ENCODE measurements around the gene EVA1C. TPM values are rescaled to one million over a fixed set of nuclear protein-coding genes. Genes with fewer than 3 reads are reported as not detected.
"Not testable (repeated sequence)": the region's sequence is repeated elsewhere in the genome, so short reads cannot be mapped to it uniquely, and the experiment has no call there.

Gene EVA1C
- polyA plus RNA-seq, 1 experiment: 5.7 TPM

DNA sequence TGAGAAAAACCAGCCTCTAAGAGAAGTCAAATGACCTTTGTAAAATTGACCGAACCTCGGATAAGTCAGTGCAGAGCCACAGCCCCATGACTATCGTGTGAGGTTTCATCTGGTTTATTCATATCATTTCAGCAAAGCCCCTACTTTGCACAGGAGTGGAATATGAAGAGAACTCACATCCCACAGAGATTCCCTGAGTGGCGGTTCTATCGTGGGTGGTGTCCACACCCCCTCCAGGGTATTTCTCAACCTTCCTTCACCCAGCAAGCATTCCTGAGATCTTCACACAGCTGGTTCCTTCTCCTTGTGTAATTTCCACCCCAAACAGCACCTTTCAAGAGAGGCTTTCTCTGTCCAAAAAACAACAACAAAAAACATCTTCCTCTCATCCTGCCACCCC, 47.5 kb downstream of the EVA1C start:
- no peaks in the 10 kb centered on the region for H3K27me3 ChIP-seq (ENCODE audit: control insufficient read depth, insufficient read depth, low read length)
- ChIA-PET POLR2A (no interaction called here), CTCF (no interaction called here)
- no peak overlapping the region for H3K27ac ChIP-seq (ENCODE audit: low read depth, low read length)
- DNase-seq (ENCODE audit: low read depth, low spot score): no peak
- TF ChIP-seq, protein P1, sequence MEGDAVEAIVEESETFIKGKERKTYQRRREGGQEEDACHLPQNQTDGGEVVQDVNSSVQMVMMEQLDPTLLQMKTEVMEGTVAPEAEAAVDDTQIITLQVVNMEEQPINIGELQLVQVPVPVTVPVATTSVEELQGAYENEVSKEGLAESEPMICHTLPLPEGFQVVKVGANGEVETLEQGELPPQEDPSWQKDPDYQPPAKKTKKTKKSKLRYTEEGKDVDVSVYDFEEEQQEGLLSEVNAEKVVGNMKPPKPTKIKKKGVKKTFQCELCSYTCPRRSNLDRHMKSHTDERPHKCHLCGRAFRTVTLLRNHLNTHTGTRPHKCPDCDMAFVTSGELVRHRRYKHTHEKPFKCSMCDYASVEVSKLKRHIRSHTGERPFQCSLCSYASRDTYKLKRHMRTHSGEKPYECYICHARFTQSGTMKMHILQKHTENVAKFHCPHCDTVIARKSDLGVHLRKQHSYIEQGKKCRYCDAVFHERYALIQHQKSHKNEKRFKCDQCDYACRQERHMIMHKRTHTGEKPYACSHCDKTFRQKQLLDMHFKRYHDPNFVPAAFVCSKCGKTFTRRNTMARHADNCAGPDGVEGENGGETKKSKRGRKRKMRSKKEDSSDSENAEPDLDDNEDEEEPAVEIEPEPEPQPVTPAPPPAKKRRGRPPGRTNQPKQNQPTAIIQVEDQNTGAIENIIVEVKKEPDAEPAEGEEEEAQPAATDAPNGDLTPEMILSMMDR (IDR thresholded peaks at IDR 0.05; ENCODE audit: low read depth, low read length): no peak
- H3K4me3 ChIP-seq (ENCODE audit: low read depth, low read length): no peak overlapping the region
- H3K9me3 ChIP-seq (ENCODE audit: control insufficient read depth, insufficient read depth, low read length): no peaks in the 10 kb centered on the region; the same call in 1 of the 2 replicates

DNA sequence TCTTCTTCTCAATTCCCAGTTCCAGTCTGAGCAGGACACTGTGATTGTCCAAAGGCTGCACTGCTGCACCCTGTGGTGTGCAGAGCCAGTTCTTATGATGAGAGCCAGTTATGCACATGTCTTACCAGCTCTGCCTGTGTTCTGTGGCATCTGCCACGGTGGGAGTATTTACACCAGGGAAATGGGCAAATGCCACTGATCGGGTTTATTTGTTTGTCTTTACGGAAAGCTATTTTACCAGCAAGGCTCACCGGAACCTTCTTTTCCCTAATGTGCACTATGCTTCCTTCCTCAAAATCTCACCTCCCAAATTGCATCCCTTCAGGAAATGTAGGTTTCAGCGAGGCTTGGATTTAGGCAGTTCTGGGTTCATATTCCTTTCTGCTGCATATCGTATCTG, 49.0 kb downstream of the EVA1C start:
- CTCF ChIA-PET: no interaction called here

DNA sequence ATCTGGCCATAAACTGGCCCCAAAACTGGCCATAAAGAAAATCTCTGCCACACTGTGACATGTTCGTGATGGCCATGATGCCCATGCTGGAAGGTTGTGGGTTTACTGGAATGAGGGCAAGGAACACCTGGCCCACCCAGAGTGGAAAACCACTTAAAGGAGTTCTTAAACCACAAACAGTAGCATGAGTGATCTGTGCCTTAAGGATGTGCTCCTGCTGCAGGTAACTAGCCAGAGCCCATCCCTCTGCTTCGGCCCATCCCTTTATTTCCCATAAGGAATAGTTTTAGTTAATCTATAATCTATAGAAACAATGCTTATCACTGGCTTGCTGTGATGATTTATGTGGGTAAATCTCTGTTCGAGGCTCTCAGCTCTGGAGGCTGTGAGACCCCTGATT, 50.1 kb downstream of the EVA1C start:
- CTCF ChIA-PET: not testable (repeated sequence)

More for the DNA sequence above, 49.0 kb downstream of the EVA1C start:
- Histone ChIP-seq H3K9me3 (ENCODE audit: control insufficient read depth, insufficient read depth, low read length) (no peaks in the 10 kb centered on the region; the same call in 1 of the 2 replicates), H3K27ac (ENCODE audit: low read depth, low read length) (no peak overlapping the region), H3K27me3 (ENCODE audit: control insufficient read depth, insufficient read depth, low read length) (no peaks in the 10 kb centered on the region), H3K4me3 (ENCODE audit: low read depth, low read length) (no peak overlapping the region)
- POLR2A ChIA-PET: no interaction called here
- TF ChIP-seq, protein P1 (IDR thresholded peaks at IDR 0.05; ENCODE audit: low read depth, low read length): no peak
- no peak for DNase-seq (ENCODE audit: low read depth, low spot score)

DNA sequence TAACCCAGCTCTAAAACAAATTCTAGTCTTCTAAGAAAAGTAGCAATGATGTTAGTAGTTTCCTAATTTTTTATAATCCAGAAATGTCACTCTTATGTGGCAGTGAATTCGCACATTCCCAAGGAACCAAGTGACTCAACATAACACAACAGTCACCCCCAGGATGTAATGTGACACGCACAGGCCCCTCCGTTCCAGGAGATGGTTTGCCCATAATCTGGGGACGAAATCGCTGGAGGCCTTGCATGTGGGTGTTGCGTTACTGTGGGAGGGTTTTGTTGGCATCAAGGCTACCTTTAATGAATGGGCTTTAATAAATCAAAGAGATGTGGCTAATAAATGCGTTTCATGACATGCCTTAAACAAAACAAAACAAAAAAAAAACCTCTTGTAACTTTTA, 50.9 kb downstream of the EVA1C start:
- TF ChIP-seq, protein P1 (IDR thresholded peaks at IDR 0.05; ENCODE audit: low read depth, low read length): no peak
- H3K9me3 ChIP-seq (ENCODE audit: control insufficient read depth, insufficient read depth, low read length): no peaks in the 10 kb centered on the region; the same call in 1 of the 2 replicates
- ChIA-PET CTCF (no interaction called here), POLR2A (interaction anchor here (0.6 to 1.2 kb wide), 3 partner anchors 12 to 71 kb away, joined by 3 to 5 read pairs (median 3); no protein-coding TSS in a partner anchor)
- H3K27ac ChIP-seq (ENCODE audit: low read depth, low read length): peak overlapping the region; percentile 98
- DNase-seq (ENCODE audit: low read depth, low spot score): no peak
- no peak overlapping the region for H3K4me3 ChIP-seq (ENCODE audit: low read depth, low read length)
- H3K27me3 ChIP-seq (ENCODE audit: control insufficient read depth, insufficient read depth, low read length): no peaks in the 10 kb centered on the region

More for the DNA sequence above, 50.1 kb downstream of the EVA1C start:
- H3K9me3 ChIP-seq (ENCODE audit: control insufficient read depth, insufficient read depth, low read length); H3K27me3 ChIP-seq (ENCODE audit: control insufficient read depth, insufficient read depth, low read length); DNase-seq (ENCODE audit: low read depth, low spot score); H3K4me3 ChIP-seq (ENCODE audit: low read depth, low read length); H3K27ac ChIP-seq (ENCODE audit: low read depth, low read length); POLR2A ChIA-PET: not testable (repeated sequence)

DNA sequence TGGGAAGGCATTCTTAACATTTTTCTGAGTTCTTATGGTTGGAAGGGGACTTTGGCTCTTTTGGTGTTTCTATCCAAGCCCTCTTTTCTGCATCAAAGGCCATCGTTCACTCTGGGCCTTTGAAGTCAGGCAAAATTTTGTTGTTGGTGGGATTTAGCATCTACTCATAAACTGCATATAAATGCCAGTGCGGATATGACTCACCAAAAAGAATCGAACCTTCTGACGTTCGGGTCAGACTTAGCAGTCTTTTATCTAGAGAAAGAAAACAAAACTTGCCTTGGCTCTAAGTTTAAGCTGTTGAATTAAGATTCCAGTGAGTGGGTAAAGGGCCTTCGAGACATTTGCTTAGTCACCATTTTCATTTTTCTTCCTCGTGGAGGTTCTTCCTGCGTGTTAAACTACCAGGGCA, 51.4 kb downstream of the EVA1C start:
- H3K27me3 ChIP-seq (ENCODE audit: control insufficient read depth, insufficient read depth, low read length): no peaks in the 10 kb centered on the region
- ChIA-PET POLR2A (interaction anchor here (0.6 to 1.2 kb wide), 3 partner anchors 11 to 72 kb away, joined by 3 to 5 read pairs (median 3); no protein-coding TSS in a partner anchor), CTCF (interaction anchor here (0.6 to 1.0 kb wide), 2 partner anchors 12 to 63 kb away, joined by 3 to 11 read pairs; no protein-coding TSS in a partner anchor)
- TF ChIP-seq, protein P1 (IDR thresholded peaks at IDR 0.05; ENCODE audit: low read depth, low read length): no peak
- H3K27ac ChIP-seq (ENCODE audit: low read depth, low read length): peak overlapping the region; percentile 98
- peak; percentile 72 for DNase-seq (ENCODE audit: low read depth, low spot score)
- no peak overlapping the region for H3K4me3 ChIP-seq (ENCODE audit: low read depth, low read length)
- H3K9me3 ChIP-seq (ENCODE audit: control insufficient read depth, insufficient read depth, low read length): no peaks in the 10 kb centered on the region; the same call in 1 of the 2 replicates
